HL-60 (cell line): ENCODE measurements around the gene COTL1.

ENCODE experiments used
- DNase-seq, 2 experiments: peaks; one replicate each; pipeline ENCODE4 v3.0.0-alpha.2; 2010 to 2020; ENCODE audit warnings: low read depth in 1 of 2, low spot score in 1 of 2
- H3K27ac ChIP-seq: fragments of 250-450 bp; sonication (Bioruptor Pico); replicated peaks from 2 replicates; pipeline ENCODE4 v1.5.1; 2020; ENCODE audit warnings: mild to moderate bottlenecking, moderate library complexity
- H3K27me3 ChIP-seq: fragments of 250-450 bp; sonication (Bioruptor Pico); 2 replicates; pipeline ENCODE4 v1.5.1; 2021; ENCODE audit warnings: mild to moderate bottlenecking, moderate library complexity; ENCODE audit not compliant: insufficient read depth, poor library complexity, severe bottlenecking
- H3K4me3 ChIP-seq: replicated peaks from 2 replicates; pipeline ENCODE4 v1.5.1; 2011; ENCODE audit warnings: mild to moderate bottlenecking, control low read depth, low read length; ENCODE audit not compliant: insufficient read depth
- GABPA ChIP-seq: IDR thresholded peaks from 2 replicates; pipeline ENCODE4 v1.6.1; 2012; ENCODE audit warnings: low read depth
- POLR2AphosphoS5 ChIP-seq: IDR thresholded peaks from 2 replicates; pipeline ENCODE4 v1.6.1; 2012; ENCODE audit warnings: low read depth
- SPI1 ChIP-seq: IDR thresholded peaks from 2 replicates; pipeline ENCODE4 v1.6.1; 2012; ENCODE audit warnings: low read depth, mild to moderate bottlenecking, borderline replicate concordance
- TF ChIP-seq, protein P1 (sequence below): IDR thresholded peaks from 2 replicates; pipeline ENCODE4 v1.6.1; 2012; ENCODE audit warnings: low read depth; ENCODE audit not compliant: insufficient replicate concordance
- TF ChIP-seq, protein P2 (sequence below): IDR thresholded peaks from one replicate; pipeline ENCODE4 v1.5.1; 2011; ENCODE audit warnings: low read length, control low read depth, inconsistent platforms; ENCODE audit not compliant: insufficient read depth

Gene COTL1

DNA sequence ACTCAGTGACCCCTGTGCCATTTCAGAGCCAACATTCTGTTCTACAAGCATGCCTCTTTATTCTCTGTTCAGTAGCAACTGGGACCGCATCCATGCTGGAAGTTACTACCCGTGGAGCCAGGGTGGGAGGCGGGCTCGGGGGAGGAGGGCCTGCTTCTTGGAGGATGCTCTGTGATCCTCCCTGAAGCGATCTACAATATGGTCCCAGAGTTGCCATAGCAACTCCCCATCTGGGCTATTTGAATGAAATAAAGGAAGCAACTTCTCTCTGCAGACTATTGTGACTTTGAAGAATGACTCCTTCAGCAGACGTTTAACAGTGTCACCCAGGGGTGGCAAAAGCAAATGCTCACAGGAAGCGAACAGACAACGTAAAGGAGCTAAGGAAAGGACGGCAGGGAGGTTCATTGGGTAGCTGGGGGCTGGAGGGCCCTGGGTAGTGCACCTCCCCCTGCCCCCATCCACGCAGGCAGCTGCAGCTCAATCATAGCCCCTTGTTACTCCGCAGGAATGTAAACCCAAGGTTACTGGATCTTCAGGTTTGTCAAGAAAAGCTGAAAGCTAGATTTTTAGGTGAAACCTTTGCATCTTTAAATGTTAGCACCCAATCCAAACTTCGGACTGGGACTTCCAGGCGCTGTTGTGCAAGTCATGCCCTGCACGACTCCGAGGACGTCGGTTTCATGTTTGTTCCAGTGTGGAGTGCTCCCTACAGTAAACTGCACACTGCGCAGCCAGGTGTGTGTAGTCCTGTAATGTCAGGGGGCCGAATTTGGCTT, 62.3 kb downstream of the COTL1 start:
- Histone ChIP-seq H3K4me3 (no peak overlapping the region), H3K27ac (no peak overlapping the region), H3K27me3 (no peaks in the 10 kb centered on the region)
- TF ChIP-seq SPI1 (no peak), GABPA (no peak)
- TF ChIP-seq, protein P1, sequence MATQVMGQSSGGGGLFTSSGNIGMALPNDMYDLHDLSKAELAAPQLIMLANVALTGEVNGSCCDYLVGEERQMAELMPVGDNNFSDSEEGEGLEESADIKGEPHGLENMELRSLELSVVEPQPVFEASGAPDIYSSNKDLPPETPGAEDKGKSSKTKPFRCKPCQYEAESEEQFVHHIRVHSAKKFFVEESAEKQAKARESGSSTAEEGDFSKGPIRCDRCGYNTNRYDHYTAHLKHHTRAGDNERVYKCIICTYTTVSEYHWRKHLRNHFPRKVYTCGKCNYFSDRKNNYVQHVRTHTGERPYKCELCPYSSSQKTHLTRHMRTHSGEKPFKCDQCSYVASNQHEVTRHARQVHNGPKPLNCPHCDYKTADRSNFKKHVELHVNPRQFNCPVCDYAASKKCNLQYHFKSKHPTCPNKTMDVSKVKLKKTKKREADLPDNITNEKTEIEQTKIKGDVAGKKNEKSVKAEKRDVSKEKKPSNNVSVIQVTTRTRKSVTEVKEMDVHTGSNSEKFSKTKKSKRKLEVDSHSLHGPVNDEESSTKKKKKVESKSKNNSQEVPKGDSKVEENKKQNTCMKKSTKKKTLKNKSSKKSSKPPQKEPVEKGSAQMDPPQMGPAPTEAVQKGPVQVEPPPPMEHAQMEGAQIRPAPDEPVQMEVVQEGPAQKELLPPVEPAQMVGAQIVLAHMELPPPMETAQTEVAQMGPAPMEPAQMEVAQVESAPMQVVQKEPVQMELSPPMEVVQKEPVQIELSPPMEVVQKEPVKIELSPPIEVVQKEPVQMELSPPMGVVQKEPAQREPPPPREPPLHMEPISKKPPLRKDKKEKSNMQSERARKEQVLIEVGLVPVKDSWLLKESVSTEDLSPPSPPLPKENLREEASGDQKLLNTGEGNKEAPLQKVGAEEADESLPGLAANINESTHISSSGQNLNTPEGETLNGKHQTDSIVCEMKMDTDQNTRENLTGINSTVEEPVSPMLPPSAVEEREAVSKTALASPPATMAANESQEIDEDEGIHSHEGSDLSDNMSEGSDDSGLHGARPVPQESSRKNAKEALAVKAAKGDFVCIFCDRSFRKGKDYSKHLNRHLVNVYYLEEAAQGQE, result no peak
- DNase-seq, result no peak

GRCh38 chr16:84554627-84555328, 63.1 kb downstream of the COTL1 start:
- H3K4me3 ChIP-seq, result no peak overlapping the region
- TF ChIP-seq, protein P1, result no peak
- TF ChIP-seq GABPA (no peak), SPI1 (no peak), POLR2AphosphoS5 (no peak)
- TF ChIP-seq, protein P2, sequence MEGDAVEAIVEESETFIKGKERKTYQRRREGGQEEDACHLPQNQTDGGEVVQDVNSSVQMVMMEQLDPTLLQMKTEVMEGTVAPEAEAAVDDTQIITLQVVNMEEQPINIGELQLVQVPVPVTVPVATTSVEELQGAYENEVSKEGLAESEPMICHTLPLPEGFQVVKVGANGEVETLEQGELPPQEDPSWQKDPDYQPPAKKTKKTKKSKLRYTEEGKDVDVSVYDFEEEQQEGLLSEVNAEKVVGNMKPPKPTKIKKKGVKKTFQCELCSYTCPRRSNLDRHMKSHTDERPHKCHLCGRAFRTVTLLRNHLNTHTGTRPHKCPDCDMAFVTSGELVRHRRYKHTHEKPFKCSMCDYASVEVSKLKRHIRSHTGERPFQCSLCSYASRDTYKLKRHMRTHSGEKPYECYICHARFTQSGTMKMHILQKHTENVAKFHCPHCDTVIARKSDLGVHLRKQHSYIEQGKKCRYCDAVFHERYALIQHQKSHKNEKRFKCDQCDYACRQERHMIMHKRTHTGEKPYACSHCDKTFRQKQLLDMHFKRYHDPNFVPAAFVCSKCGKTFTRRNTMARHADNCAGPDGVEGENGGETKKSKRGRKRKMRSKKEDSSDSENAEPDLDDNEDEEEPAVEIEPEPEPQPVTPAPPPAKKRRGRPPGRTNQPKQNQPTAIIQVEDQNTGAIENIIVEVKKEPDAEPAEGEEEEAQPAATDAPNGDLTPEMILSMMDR, result no peak
- H3K27me3 ChIP-seq, result no peaks in the 10 kb centered on the region
- no peak for DNase-seq
- H3K27ac ChIP-seq, result no peak overlapping the region

DNA sequence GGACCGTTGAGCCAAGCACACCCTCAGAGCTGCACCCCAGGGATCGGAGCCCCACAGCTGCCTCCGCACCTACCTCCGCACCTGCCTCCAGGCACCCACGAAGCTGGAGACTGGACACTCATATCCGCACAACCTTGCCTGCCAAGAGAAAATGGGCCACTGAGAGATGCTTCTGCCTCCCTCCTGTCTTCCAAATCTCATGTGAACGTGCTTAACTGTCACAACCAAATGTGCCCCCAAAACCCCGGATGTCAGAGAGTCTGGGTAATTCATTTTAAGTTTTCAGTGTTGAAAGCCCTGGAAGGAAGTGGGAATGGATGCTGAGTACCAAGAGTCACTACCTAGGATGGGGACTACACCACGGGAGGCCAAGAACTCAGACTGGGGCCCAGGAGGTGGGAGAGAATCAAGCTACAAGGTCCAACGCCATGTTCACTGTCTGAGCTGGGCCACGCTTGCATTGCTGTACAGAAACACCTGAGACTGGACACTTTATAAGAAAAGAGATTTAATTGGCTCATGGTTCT, 63.9 kb downstream of the COTL1 start:
- Histone ChIP-seq H3K27ac (no peak overlapping the region), H3K4me3 (no peak overlapping the region), H3K27me3 (no peaks in the 10 kb centered on the region)
- TF ChIP-seq, protein P1, result no peak
- TF ChIP-seq GABPA (no peak), SPI1 (no peak), POLR2AphosphoS5 (no peak)
- TF ChIP-seq, protein P2, result no peak
- no peak for DNase-seq
